Activated CD8-positive, alpha-beta T cell treated with anti-CD3 and anti-CD28 coated beads for 36 hours (primary cell): ENCODE data around the gene ZNF277. TPM values are rescaled to one million over a fixed set of nuclear protein-coding genes. Genes with fewer than 3 reads are reported as not detected.

ENCODE experiments used
- ATAC-seq: fragments of 200-7000 bp; cut with Tn5 transposase; one replicate; pipeline ENCODE4 v1.10.0; 2021; ENCODE audit warnings: mild to moderate bottlenecking, moderate library complexity
- CTCF ChIA-PET: fragments of 350-600 bp; sonication (Branson Sonifier 250); formaldehyde crosslinking; loops from one replicate; lab custom pipeline; 2021; ENCODE audit warnings: antibody characterized with exemption; lab: Charles Lee
- POLR2A ChIA-PET: fragments of 350-600 bp; sonication (Branson Sonifier 250); formaldehyde crosslinking; loops from one replicate; lab custom pipeline; 2021; ENCODE audit warnings: antibody characterized with exemption; lab: Charles Lee
- DNase-seq: peaks from one replicate; pipeline ENCODE4 v3.0.0-alpha.2; 2020
- H3K27ac Mint-ChIP-seq: one replicate; pipeline ENCODE4 v1.8.0; 2021; ENCODE audit warnings: mild to moderate bottlenecking, mixed read lengths
- H3K27me3 Mint-ChIP-seq: one replicate; pipeline ENCODE4 v1.8.0; 2021; ENCODE audit warnings: mixed read lengths
- H3K36me3 Mint-ChIP-seq: one replicate; pipeline ENCODE4 v1.8.0; 2021; ENCODE audit warnings: low read depth, mixed read lengths
- H3K4me1 Mint-ChIP-seq: one replicate; pipeline ENCODE4 v1.8.0; 2021; ENCODE audit warnings: low read depth, mixed read lengths
- H3K4me3 Mint-ChIP-seq: one replicate; pipeline ENCODE4 v1.8.0; 2021; ENCODE audit warnings: mild to moderate bottlenecking, moderate library complexity, mixed read lengths
- H3K9me3 Mint-ChIP-seq: one replicate; pipeline ENCODE4 v1.8.0; 2021; ENCODE audit warnings: mixed read lengths
- intact Hi-C: fragments of 100-400 bp; cut with micrococcal nuclease; formaldehyde crosslinking; loops from one replicate; pipeline ENCODE4 v1.10.0; 2022
- total RNA-seq, 2 experiments: library from RNA; stranded (reverse); gene quantifications; one replicate each; pipeline ENCODE4 v1.2.3, GENCODE V29; 2021
- TF ChIP-seq, protein P1 (sequence below): fragments of 200-600 bp; IDR thresholded peaks from one replicate; pipeline ENCODE4 v1.8.0; 2022; ENCODE audit warnings: antibody characterized with exemption, mild to moderate bottlenecking

ZNF277 gene
- total RNA-seq, 2 experiments from 2014 or later, result 21.5 to 25.8 TPM

GRCh38 chr7:112346381-112347060 is 140.0 kb downstream of the ZNF277 start:
- Mint-ChIP-seq H3K9me3 (peaks cover 29% of the 10 kb centered on the region), H3K36me3 (peaks cover 33% of the 10 kb centered on the region), H3K4me3 (no peak overlapping the region), H3K4me1 (no peaks in the 10 kb centered on the region), H3K27me3 (no peaks in the 10 kb centered on the region), H3K27ac (no peak overlapping the region)
- intact Hi-C loops, result no loop called here
- TF ChIP-seq, protein P1, sequence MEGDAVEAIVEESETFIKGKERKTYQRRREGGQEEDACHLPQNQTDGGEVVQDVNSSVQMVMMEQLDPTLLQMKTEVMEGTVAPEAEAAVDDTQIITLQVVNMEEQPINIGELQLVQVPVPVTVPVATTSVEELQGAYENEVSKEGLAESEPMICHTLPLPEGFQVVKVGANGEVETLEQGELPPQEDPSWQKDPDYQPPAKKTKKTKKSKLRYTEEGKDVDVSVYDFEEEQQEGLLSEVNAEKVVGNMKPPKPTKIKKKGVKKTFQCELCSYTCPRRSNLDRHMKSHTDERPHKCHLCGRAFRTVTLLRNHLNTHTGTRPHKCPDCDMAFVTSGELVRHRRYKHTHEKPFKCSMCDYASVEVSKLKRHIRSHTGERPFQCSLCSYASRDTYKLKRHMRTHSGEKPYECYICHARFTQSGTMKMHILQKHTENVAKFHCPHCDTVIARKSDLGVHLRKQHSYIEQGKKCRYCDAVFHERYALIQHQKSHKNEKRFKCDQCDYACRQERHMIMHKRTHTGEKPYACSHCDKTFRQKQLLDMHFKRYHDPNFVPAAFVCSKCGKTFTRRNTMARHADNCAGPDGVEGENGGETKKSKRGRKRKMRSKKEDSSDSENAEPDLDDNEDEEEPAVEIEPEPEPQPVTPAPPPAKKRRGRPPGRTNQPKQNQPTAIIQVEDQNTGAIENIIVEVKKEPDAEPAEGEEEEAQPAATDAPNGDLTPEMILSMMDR, result no peak
- ChIA-PET POLR2A (interaction anchor here (0.9 kb wide), 1 partner anchor 70 kb away, joined by 3 read pairs; no protein-coding TSS in a partner anchor), CTCF (interaction anchor here (1.1 kb wide), 1 partner anchor 20 kb away, joined by 3 read pairs; no protein-coding TSS in a partner anchor)
- DNase-seq (no peak), ATAC-seq (no peak)

GRCh38 chr7:112347088-112347487 is 140.6 kb downstream of the ZNF277 start:
- ATAC-seq (no peak), DNase-seq (no peak)
- Mint-ChIP-seq H3K36me3 (peaks cover 31% of the 10 kb centered on the region), H3K27ac (no peak overlapping the region), H3K27me3 (no peaks in the 10 kb centered on the region), H3K4me3 (no peak overlapping the region), H3K4me1 (no peaks in the 10 kb centered on the region), H3K9me3 (peaks cover 29% of the 10 kb centered on the region)
- TF ChIP-seq, protein P1, result no peak
- intact Hi-C loops, result no loop called here
- POLR2A ChIA-PET, result no interaction called here
- CTCF ChIA-PET, result interaction anchor here (1.1 kb wide), 1 partner anchor 19 kb away, joined by 3 read pairs; no protein-coding TSS in a partner anchor

DNA sequence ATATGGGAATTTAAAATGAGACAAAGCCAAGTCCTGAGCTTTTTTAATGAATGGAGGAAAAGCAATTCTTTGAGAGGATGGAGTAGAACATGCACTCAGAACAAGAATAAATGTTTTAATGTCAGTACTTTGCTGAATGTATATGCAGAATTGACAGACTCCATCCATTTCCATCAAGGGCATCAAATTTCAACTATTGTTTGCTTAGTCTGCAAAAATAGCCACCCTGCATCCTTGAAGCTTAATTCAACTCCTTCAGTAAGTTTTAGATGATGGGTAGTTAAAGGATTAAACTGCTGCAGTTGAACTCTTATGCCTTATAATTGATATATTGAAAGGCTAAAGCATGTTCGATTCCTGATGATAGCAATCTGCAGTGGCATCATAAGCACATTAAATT is 144.1 kb downstream of the ZNF277 start:
- ChIA-PET POLR2A (no interaction called here), CTCF (no interaction called here)
- DNase-seq, result no peak
- TF ChIP-seq, protein P1, result no peak
- H3K36me3 Mint-ChIP-seq, result peaks cover 7% of the 10 kb centered on the region
- peaks cover 26% of the 10 kb centered on the region for H3K9me3 Mint-ChIP-seq
- H3K27me3 Mint-ChIP-seq, result peaks cover 2% of the 10 kb centered on the region
- intact Hi-C loops, result no loop called here
- no peak overlapping the region for H3K4me3 Mint-ChIP-seq
- H3K4me1 Mint-ChIP-seq, result no peaks in the 10 kb centered on the region
- no peak for ATAC-seq
- no peak overlapping the region for H3K27ac Mint-ChIP-seq

DNA sequence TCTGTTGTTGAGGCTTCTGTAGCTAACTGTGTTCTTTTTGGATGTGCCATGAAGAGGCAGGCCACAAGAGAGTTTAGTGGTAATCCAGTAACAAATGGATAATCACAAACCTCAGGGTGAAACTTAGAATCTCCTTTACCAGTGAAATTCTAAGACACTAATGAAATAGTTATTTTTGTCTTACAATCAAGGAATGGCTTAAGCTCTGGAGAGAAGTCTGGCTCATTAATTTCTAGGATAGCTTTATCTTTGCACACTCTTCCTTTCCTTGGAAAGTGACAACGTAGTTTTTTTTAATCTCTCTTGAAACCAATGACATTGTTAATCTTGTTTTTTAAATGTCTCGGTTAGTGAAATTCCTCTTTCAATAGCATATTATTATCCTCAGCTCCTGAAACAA is 150.1 kb downstream of the ZNF277 start:
- Mint-ChIP-seq H3K27me3 (peaks cover 4% of the 10 kb centered on the region), H3K9me3 (peaks cover 1% of the 10 kb centered on the region), H3K4me3 (no peak overlapping the region), H3K27ac (no peak overlapping the region), H3K4me1 (no peaks in the 10 kb centered on the region), H3K36me3 (no peaks in the 10 kb centered on the region)
- TF ChIP-seq, protein P1, result no peak
- intact Hi-C loops, result no loop called here
- DNase-seq (no peak), ATAC-seq (no peak)
- POLR2A ChIA-PET, result no interaction called here
- CTCF ChIA-PET, result no interaction called here

- Mint-ChIP-seq H3K27me3 (peaks cover 4% of the 10 kb centered on the region), H3K4me3 (no peak overlapping the region), H3K9me3 (peaks cover 1% of the 10 kb centered on the region), H3K36me3 (no peaks in the 10 kb centered on the region), H3K27ac (no peak overlapping the region), H3K4me1 (no peaks in the 10 kb centered on the region)
- intact Hi-C loops, result no loop called here
- no peak for ATAC-seq
- no peak for DNase-seq
- TF ChIP-seq, protein P1, result no peak
- POLR2A ChIA-PET, result no interaction called here
- CTCF ChIA-PET, result no interaction called here
These were observed 150.6 kb downstream of the ZNF277 start for GRCh38 chr7:112357136-112357535.
